IPS DF 19.7 (cell line): ENCODE data around the gene BUB3.

Source experiments
- DNase-seq: peaks from one replicate; pipeline ENCODE4 v3.0.0-alpha.2; 2013; ENCODE audit warnings: low read depth, low spot score

The BUB3 gene

DNA sequence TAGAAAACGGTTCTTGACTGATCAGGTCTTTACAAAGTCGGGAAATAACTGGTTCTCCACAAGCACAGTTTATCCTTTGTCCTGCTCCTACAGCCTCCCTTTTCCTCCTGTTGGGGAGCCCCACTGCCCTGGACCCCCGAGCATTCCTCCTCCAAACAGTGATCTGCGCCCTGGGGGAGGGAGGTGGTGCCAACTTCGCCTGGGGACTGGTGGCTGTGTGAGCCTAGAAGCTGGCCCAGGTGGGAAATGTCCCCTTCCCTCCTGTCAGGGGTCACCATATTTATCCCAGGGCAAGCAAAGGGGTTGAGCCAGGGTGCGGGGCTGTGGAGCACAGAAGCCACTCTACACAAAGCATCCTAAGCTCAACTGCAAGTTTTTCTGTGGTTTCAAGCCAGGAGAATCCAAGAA is 13.2 kb upstream of the BUB3 start:
- DNase-seq, result no peak

DNA sequence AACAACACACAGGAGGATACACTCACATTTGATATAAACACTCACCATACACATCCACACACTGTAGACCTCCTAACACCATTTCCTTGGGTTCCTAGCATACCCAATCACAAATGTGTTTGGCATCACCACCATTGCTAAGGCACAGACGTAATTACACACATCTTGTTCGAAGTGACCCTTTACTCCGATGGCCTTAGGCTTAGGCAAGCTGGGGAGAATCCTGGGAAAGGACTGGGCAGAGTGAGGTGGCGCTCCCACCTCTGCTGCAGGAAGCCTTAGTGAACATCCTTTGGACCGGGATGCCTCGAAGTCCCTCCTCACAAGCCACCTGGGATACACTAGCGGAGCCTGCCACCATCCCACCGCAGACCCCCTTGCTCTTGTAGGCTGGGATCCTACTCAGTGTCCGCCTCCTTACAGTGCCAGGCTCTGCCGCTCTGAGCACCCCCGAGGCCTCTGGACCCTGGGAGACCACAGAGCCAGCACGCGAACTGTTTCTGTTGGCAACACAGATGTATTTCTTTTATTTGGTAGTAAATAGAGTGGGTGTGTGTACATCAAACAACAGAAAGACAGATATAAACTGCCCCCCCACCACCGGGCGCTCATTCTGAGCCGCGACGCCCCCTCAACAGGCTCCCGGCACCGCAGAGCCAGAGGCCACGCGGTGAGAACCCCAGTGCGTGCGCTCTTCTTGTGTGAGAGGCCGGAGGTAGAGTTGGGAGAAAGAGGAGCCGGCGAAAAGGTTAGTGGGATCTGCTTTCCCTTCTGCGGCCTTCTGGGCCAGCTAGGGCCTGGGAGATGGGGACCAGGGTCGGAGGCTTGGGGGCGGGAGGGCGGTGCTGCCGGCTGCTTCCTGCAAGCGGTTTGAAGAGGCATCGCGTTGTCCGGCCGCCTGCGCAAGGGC is 12.2 kb upstream of the BUB3 start:
- no peak for DNase-seq

DNA sequence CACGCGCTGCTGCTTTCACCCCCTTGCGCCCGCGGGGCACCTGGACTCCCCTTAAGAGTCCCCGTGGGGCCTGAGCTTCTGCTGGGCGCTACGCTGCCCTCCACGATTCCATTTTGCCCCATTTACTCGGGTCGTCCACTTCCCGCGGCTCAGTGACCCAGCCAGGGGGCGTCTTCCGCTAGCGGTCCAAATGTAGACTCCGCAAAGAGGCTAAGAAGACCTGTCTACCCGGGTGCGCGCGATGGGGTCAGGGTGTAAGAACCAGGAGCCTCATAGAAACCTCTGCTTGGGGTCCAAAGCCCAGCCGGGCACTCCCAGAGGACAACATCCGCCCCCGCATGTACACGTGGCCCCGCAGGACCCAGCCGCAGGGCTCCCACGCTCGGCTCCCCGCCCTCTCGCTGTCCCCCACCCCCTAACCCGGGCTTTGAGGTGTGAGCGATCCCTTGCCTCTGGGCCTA is 11.5 kb upstream of the BUB3 start:
- DNase-seq, result no peak

DNA sequence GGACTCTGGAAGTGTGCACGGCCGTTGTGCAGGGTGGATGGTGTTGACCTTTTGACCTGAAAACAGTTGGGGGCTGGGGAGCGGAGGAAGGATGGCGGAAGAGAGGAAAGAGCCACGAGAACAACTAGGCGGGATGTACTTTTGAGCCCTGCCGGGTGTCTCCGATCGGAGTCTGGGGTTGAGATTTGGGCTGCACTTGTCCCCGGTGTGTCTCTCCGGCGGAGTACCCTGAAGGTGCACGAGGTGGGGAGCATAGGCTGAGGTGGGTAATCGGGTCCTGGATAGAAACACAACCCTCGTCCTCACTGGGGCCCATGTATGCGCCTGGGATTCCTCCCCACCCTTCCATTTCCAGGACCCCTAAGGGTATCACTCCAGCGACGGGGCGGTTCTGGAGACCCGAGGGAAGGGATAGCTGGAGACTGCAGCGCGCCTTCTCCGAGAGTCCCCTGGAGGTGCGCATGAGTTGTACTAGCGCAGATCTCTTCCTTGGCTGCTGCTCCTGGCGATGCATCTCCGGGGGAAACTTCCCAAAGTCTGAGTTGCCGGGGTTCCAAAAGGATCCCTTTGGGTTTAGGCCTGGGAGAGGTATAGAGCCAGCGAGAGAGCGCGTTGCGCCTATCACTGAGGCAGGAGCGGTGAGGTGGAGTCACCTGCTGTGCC is 10.9 kb upstream of the BUB3 start:
- DNase-seq, result no peak

DNA sequence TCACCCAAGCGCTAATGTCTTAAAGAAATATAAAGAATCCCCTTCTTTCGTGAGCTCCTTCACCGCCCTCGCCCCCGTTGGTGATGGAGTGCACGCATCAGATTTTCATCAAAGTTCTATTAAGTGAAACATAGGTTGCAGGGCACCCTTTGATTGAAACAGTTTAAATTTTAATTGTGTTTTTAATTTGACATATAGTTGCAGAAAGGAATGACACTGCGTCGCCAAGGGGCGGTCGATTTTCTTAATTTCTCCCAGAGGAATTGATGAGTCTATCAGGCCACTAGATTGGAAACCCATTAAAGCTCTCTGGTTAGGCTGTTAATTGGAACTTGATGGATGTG is 10.4 kb upstream of the BUB3 start:
- no peak for DNase-seq

DNA sequence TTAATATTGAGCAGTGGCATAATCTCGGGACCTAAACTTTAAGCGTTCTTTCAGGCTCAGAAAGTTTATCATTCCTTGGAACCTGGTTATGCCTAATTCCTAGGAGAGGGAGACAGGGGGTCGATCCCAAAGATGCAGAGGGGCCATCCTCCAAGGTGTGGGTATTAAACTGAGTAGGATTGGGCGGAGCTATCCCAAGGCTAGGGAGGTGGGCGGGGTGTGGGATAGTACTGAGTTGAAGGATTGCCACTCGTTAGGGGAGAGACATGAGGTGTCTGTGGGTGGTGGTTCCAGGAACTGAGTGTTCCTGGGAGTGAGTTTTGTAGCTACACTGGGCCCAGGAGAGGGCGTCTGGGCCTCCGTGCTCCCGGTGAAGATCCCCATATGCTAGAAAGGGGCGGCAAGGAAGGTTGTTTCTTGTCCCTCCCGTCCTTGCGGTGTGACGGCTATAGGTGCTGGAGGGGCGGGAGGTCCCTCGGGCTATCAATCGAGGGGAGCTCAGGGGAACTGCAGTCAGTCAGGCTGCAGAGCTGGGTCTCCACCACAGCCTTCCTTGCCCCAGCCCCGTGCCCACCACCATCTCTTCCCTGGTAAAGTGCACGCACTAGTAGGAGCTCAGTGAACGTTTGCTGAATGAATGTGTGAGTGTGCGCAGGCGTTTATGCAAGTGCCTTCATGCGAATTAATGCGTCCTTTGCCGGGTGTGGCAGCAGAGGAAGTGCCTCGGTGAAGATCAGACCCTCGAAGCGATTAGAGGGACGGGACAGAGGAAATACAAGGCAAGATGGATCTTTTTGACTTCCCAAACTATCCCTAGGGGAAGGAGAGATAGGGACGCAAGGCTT is 9.3 kb upstream of the BUB3 start:
- no peak for DNase-seq

DNA sequence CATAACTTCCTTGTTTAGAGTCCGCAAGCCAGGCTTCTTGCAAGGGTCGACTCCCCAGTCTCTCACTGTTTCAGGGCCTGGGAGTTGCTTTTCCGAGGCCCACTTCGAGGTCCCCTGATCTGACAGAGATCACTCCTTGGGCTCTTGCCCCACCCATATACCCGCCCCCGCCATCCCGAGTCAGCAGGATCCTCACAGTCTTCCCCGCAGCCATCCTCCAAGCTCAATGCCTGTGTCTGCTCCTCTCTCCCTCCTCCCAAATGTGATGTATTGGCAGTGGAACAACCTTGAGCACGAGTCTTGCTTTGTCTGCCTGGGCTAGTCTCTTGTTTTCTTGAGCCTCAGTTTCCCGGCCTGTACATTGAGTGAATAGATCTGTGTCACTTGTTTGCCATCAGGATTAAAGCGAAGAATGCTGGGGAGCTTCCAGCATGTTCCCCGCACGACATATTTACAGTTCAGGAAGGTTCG is 8.6 kb upstream of the BUB3 start:
- DNase-seq, result no peak

DNA sequence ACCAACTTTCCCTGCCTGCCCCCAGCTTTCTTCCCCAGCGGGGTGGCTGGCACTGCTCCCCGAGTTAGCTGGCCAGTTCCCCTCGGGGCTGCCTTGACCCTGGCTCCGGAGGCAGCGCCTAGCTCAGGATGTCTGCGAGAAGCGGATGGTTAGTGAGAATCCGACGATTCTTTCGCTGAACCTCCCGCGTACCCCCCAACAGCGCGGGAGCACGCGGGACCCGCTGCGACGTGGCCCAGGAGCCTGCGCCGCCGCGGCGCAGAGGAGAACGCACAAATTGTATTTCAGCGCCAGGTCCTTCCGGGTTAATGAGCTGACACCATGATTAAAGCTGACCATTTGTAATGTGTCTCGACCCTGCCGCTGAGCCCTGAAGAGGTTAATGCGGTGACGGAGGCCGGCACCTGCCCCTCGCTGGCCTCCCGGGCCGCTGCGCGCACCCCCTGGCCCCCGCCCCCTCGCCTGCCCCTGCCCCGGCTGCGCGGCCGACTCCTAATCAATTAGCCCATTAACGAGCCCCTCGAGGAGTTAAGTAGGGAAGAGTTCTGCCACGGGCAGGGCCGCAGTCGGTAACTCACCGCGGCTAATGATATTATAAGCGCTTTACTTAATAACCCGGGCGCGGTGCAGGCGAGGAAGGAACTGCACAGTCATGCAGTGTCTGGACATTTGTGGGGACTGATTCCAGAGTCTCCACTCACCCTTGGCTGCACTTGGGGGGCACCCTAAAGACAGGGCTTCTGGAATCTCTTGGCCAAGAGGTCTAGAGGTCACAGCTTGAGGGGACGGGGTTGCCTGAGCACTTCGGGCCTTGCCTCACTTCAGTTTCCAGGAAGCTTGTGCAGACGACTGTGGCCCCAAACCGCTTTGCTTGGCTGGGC is 7.9 kb upstream of the BUB3 start:
- no peak for DNase-seq

DNA sequence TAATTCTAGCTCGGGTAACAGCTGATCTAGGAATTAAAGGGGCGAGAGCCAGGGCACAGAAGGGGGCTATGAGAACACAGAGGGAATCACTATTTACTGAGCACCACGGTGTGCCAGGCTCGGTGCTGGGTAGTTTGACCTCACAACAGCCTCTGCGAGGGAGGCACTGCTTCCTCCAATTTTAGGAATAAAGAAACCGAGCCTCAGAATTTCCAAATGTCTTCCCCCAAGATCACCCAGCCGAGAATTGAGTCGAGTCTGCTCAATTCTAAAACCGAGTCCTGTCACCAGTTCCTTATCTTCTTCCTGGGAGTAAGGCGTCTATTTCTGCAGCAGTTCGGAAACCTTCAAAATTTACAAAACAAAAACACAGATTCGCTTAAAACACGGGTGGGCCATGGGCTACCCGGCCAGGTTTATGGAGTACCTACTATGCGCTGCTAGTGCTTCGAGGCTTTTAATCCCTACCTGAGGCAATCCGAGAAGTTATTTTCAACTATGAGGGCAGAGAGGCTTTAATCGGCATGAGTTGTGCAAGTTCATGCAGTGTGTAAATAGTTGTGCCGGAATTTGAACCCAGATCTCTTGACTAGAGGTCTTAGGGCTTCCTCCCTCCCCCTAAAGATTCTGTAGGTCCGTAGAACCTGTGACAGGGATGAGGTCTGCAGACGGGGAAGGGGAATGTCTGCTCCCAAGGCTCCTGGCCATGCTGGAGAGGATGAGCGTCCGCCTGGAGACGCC is 7.1 kb upstream of the BUB3 start:
- no peak for DNase-seq

DNA sequence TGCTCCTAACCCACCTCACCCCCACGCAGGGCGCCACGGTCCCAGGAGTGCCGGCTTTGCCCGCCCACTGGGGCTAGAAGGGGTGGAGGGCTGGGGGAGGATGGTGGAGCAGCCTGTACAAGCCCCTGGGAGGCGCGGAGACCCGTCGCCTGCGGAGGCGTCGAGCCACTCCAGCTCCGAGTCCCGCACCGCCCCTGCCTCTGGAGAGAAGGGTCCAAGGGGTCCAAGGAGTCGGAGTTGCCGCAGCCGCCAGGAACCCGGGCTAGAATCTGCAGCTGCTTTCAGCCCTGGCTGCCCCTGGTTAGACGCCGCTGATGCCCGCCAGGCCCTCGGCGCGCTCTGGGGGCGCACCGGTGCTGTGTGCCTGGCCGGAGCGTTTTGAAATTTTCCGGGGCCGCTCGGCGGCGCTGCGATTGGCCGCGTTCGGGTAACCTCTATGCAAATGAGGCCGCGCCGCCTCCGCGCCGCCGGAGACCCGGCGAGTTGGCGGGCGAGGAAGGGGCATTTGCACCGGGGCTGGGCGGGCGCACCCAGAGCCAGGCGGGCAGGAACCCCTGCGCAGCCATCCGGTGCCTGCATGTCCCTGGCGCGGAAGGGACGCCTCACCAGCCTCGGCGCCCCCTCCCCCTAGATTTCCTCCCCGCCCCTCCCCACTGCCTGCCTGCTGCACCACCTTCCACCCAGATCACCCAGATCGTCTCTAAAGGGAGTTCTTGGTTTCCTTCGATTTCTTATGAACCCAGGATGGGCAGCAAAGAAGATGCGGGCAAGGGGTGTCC is 6.4 kb upstream of the BUB3 start, which contains the start of gene HMX2:
HMX2 (plus strand) TSS at position 502 of the 779 bp plus-strand sequence; CDS start at position 745, 243 bp downstream.
- no peak for DNase-seq

DNA sequence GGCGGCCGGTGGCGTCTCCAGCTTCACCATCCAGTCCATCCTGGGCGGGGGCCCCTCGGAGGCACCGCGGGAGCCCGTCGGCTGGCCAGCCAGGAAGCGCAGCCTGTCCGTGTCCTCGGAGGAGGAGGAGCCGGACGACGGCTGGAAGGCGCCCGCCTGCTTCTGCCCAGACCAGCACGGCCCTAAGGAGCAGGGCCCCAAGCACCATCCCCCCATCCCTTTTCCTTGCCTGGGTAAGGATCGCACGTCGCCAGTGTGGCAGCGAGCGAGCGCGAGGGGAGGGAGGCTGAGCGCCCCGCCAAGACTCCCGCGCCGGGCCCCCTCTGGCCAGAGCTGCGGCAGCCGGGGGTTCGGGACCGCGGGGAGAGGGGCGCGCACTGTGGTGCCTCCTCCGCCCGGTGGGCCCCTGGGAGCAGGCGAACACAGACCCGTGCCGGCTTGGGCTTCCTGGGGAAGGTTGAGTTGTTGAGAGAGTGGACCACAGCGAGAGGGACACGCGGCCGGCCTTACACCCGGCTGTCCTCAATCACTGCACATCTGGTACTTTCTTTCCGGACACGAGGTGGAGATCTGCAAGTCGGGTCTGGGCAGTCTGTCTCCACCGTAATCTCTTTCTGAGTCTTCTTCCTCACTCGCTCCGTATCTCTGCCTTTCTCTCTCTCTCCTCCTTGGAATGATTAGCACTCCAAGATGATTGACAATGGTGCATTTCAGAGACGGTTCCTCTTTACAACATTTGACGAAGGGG is 5.6 kb upstream of the BUB3 start:
- DNase-seq, result no peak

DNA sequence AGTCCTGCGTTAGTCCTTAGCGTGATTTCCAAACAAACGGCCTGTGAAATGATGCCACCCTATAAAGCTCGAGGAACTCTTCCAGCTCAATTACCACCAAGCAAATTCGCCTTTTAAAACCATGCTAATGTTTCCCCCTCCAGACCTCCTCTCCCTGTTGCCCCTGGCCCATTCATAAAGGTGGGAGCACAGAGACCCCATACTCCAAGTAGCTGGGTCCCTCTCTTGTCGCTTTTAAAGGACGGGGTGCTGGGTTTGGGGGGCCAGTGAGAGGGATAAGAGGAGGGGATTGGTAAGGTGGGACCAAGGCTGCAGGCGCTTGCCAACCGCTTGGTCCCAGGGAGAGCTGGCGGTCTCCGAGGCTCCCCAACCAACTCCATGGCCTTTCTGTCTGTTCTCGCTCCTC is 5.0 kb upstream of the BUB3 start:
- no peak for DNase-seq

DNA sequence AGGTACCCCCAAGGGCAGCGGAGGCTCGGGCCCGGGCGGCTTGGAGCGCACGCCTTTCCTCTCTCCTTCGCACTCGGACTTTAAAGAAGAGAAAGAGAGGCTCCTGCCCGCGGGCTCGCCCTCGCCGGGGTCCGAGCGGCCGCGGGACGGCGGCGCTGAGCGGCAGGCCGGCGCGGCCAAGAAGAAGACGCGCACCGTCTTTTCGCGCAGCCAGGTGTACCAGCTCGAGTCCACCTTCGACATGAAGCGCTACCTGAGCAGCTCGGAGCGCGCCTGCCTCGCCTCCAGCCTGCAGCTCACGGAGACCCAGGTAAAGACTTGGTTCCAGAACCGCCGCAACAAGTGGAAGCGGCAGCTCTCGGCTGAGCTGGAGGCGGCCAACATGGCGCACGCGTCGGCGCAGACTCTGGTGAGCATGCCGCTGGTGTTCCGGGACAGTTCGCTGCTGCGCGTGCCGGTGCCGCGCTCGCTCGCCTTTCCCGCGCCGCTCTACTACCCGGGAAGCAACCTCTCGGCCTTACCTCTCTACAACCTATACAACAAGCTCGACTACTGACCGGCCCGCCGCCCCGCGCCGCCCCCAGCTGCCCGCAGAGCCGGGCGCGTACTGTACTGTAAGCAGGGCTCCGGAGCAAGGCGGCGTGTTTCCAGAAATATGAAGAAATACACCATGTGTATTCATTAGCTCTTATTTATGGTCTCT is 4.5 kb upstream of the BUB3 start:
- DNase-seq, result no peak

DNA sequence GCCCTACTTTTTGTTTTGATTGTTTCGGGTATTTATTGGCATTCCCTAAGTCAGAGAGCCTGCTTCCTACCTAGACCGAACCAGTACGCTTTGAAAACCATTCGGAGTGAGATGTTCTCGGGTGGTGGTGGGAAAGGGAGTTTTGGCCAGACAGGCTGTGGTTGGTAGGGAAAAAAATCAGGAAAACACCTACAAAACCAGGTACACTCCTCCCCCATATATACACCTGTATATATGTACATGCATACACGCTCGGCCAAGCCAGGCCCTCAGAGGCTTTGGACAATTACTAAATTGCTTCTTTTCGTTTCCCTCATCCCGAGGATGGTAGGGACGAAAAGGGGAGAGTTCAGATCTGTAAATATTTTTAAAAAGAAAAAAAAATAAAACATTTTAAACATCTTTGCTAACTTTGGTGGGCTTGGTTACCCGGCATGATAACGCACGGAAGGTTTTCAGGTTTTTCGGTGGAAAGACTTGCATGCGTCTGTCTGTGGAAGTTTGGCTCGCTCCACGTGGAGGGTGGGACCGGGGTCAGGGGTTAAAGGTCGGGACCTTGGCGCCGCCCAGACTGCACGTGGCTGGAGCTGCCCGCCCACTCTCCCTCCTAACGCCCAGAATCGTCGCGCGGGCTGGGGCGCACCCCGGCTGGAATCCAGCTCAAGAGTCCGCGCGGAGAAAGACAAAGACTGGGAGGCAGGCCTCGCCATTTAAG is 3.8 kb upstream of the BUB3 start:
- no peak for DNase-seq

DNA sequence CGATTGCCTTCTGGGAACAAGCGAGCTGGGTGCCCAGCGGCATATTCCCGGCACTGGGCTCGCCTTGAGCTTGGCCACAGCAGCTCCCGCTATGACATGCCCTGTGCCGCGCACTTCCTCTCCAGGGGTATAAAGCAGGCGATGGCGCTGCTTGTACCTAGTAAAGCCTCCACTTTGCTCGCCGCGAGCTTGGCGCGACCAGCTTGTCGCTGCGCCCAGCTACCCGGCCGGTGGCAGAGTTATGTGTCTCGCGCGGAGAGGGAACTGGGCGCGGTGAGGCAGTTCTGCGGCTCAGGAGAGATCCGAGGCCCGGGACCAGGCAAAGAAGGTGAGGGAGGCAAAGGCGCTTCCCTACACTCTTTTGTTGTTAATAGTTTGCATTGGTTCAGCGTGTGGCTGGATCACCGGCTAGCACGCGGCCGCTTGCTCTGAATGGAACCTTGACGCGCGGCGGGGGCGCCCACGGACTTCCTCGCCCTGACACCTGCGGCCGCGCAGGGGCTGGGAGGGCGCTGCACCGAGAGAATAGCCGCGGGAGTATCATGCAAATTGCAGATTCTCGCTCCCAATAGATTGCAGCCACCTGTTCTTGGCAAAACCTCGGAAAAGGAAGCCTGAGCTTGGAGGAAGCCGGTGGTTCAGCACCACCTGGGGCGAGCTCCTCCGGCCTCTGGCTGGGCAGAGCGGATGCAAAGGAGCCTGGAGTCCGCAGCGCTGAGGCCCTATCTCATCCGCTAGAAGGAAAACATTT is 3.0 kb upstream of the BUB3 start:
- DNase-seq, result no peak

DNA sequence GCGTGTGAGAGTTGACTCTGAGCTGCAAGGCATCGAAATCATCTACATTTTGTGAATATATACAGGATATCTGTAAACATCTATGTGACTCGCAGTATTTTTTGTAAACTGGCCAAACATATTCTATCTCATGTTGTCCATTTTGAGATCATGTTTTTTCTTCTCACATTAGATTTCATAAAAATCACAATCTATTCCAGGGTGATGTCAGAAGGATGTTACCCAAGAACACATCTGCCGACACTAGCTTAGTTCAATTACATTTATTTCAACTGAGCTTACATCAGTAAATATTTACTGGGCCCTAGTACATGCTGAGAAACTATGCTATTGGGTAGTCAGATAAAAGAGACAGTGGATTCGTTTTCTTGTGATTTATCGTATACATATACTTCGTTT is 2.5 kb upstream of the BUB3 start:
- no peak for DNase-seq
